Liver (tissue), 9 donors: ENCODE measurements around the gene KRT9. TPM values are rescaled to one million over a fixed set of nuclear protein-coding genes. Genes with fewer than 3 reads are reported as not detected.
"Not testable (repeated sequence)": the region's sequence is repeated elsewhere in the genome, so short reads cannot be mapped to it uniquely, and the experiment has no call there.

Source experiments
- DNase-seq: peaks from one replicate; pipeline ENCODE4 v3.0.0-alpha.2; 2017; ENCODE audit warnings: low spot score
- H3K27ac ChIP-seq, 2 donors: one replicate each; pipeline ENCODE4 v1.7.0; 2013; ENCODE audit warnings: inconsistent platforms in 2 of 2, low read length in 2 of 2, control low read depth in 1 of 2, low read depth in 1 of 2, mild to moderate bottlenecking in 1 of 2
- H3K27me3 ChIP-seq, 4 donors: one replicate each; pipeline versions ENCODE4 v1.6.1 to v1.7.0; 2013; ENCODE audit warnings: low read length in 3 of 4, inconsistent platforms in 1 of 4, mild to moderate bottlenecking in 1 of 4, moderate library complexity in 1 of 4; ENCODE audit not compliant: control insufficient read depth in 4 of 4, insufficient read depth in 4 of 4
- H3K36me3 ChIP-seq, 4 donors: one replicate each; pipeline versions ENCODE4 v1.6.1 to v1.7.0; 2013; ENCODE audit warnings: low read length in 3 of 4, mild to moderate bottlenecking in 3 of 4, low read depth in 1 of 4, moderate library complexity in 1 of 4; ENCODE audit not compliant: control insufficient read depth in 4 of 4, insufficient read depth in 3 of 4
- H3K4me1 ChIP-seq, 4 donors: one replicate each; pipeline versions ENCODE4 v1.6.1 to v1.7.0; 2013; ENCODE audit warnings: low read length in 3 of 4, mild to moderate bottlenecking in 3 of 4, moderate library complexity in 1 of 4; ENCODE audit not compliant: control insufficient read depth in 4 of 4, insufficient read depth in 4 of 4
- H3K4me3 ChIP-seq, 3 donors: one replicate each; pipeline versions ENCODE4 v1.6.1 to v1.7.0; 2013; ENCODE audit warnings: low read length in 3 of 3, control low read depth in 1 of 3, low read depth in 1 of 3, mild to moderate bottlenecking in 1 of 3
- H3K9ac ChIP-seq, 2 donors: one replicate each; pipeline ENCODE4 v1.7.0; 2013; ENCODE audit warnings: low read length in 2 of 2, mild to moderate bottlenecking in 2 of 2, moderate library complexity in 2 of 2, control low read depth in 1 of 2, low read depth in 1 of 2
- H3K9me3 ChIP-seq, 4 donors: one replicate each; pipeline versions ENCODE4 v1.6.1 to v1.7.0; 2013; ENCODE audit warnings: low read length in 3 of 4; ENCODE audit not compliant: control insufficient read depth in 4 of 4
- ATF3 ChIP-seq: IDR thresholded peaks from 2 replicates; pipeline ENCODE4 v1.6.1; 2016; ENCODE audit warnings: antibody characterized with exemption
- CTCF ChIP-seq: fragments of 150-350 bp; IDR thresholded peaks from 2 replicates; pipeline ENCODE4 v1.5.1; 2017; ENCODE audit warnings: improper control_type of control experiment, low read depth, low read length; ENCODE audit not compliant: missing input control
- EGR1 ChIP-seq, 2 donors: IDR thresholded peaks; 2 replicates each; pipeline ENCODE4 v1.6.1; 2016 to 2018; ENCODE audit warnings: antibody characterized with exemption in 2 of 2, low read depth in 2 of 2
- FOXA1 ChIP-seq: IDR thresholded peaks from 2 replicates; pipeline ENCODE4 v1.6.1; 2016; ENCODE audit warnings: antibody characterized with exemption
- FOXA2 ChIP-seq: IDR thresholded peaks from 2 replicates; pipeline ENCODE4 v1.6.1; 2016; ENCODE audit warnings: antibody characterized with exemption
- GABPA ChIP-seq, 2 donors: IDR thresholded peaks in 1 of 2; conservative IDR thresholded peaks in 1 of 2; 2 replicates each; pipeline ENCODE4 v1.6.1; 2016; ENCODE audit warnings: antibody characterized with exemption in 2 of 2, mild to moderate bottlenecking in 1 of 2, moderate library complexity in 1 of 2
- HNF4A ChIP-seq, 2 donors: conservative IDR thresholded peaks; 2 replicates each; pipeline ENCODE4 v1.6.1; 2016; ENCODE audit warnings: antibody characterized with exemption in 2 of 2, mild to moderate bottlenecking in 2 of 2
- HNF4G ChIP-seq: IDR thresholded peaks from 2 replicates; pipeline ENCODE4 v1.6.1; 2016; ENCODE audit warnings: antibody characterized with exemption
- JUND ChIP-seq, 2 donors: IDR thresholded peaks; 2 replicates each; pipeline ENCODE4 v1.6.1; 2016; ENCODE audit warnings: antibody characterized with exemption in 2 of 2
- MAX ChIP-seq: IDR thresholded peaks from 2 replicates; pipeline ENCODE4 v1.6.1; 2016; ENCODE audit warnings: antibody characterized with exemption
- NR2F2 ChIP-seq: IDR thresholded peaks from 2 replicates; pipeline ENCODE4 v1.6.1; 2016; ENCODE audit warnings: antibody characterized with exemption
- RAD21 ChIP-seq, 2 donors: IDR thresholded peaks; 2 replicates each; pipeline ENCODE4 v1.6.1; 2016; ENCODE audit warnings: antibody characterized with exemption in 2 of 2, mild to moderate bottlenecking in 2 of 2
- REST ChIP-seq: IDR thresholded peaks from 2 replicates; pipeline ENCODE4 v1.6.1; 2016; ENCODE audit warnings: antibody characterized with exemption, mild to moderate bottlenecking
- RXRA ChIP-seq, 2 donors: IDR thresholded peaks; 2 replicates each; pipeline ENCODE4 v1.6.1; 2017 to 2018; ENCODE audit warnings: antibody characterized with exemption in 2 of 2, mild to moderate bottlenecking in 1 of 2
- SP1 ChIP-seq: IDR thresholded peaks from 2 replicates; pipeline ENCODE4 v1.6.1; 2018; ENCODE audit warnings: antibody characterized with exemption, mild to moderate bottlenecking
- TAF1 ChIP-seq: conservative IDR thresholded peaks from 2 replicates; pipeline ENCODE4 v1.6.1; 2016; ENCODE audit warnings: antibody characterized with exemption, mild to moderate bottlenecking
- YY1 ChIP-seq: IDR thresholded peaks from 2 replicates; pipeline ENCODE4 v1.6.1; 2016; ENCODE audit warnings: antibody characterized with exemption, mild to moderate bottlenecking
- ZBTB33 ChIP-seq: IDR thresholded peaks from 2 replicates; pipeline ENCODE4 v1.6.1; 2016; ENCODE audit warnings: antibody characterized with exemption
- WGBS: extraction: QIAGEN DNeasy Blood & Tissue Kit; methylation state at CpG from one replicate; pipeline ENCODE4 v1.1.7; 2013; 5-methylcytosine and 5-hydroxymethylcytosine counted together
- polyA plus RNA-seq, 2 donors: library from polyadenylated mRNA; stranded (reverse) in 1 of 2; unstranded in 1 of 2; fragments of 200-250 nt in 1 of 2; fragments of >200 nt in 1 of 2; fragmentation: Nextera tagmentation in 1 of 2; extraction: Ambion mirVana in 1 of 2; gene quantifications; one replicate each; pipeline versions ENCODE4 v1.2.1 to v1.2.3, GENCODE V29; 2013 to 2015
- total RNA-seq, 2 donors: library from RNA; depleted of rRNA; stranded (reverse); fragments of >200 nt; gene quantifications; one replicate each; pipeline ENCODE4 v1.2.3, GENCODE V29; 2014
- donor health status: healthy.
- donor health status: healthy.
- donor health status: healthy.
- donor health status: healthy.
- donor health status: healthy.

Gene KRT9
- total and polyA plus RNA-seq, 4 donors = not detected

GRCh38 chr17:41613277-41614082, 41.6 kb upstream of the KRT9 start:
- H3K9ac ChIP-seq = no peak overlapping the region
- no peak for TF ChIP-seq JUND (IDR thresholded peaks at IDR 0.05)
- TF ChIP-seq HNF4G = no peak
- WGBS = 81% methylated on average over 11 of the region's 11 CpGs
- H3K9me3 ChIP-seq = no peaks in the 10 kb centered on the region
- no peaks in the 10 kb centered on the region for H3K27me3 ChIP-seq
- no peaks in the 10 kb centered on the region for H3K4me1 ChIP-seq
- no peak overlapping the region for H3K4me3 ChIP-seq
- no peaks in the 10 kb centered on the region for H3K36me3 ChIP-seq
- no peak for DNase-seq
- no peak overlapping the region for H3K27ac ChIP-seq

GRCh38 chr17:41612376-41613160, 40.7 kb upstream of the KRT9 start, which contains the start of gene KRT16:
Gene KRT16 (minus strand): TSS chr17:41612767. CDS start chr17:41612688, 79 bp downstream.
- H3K27me3 ChIP-seq, DNase-seq, H3K4me1 ChIP-seq, H3K4me3 ChIP-seq, H3K9ac ChIP-seq, H3K27ac ChIP-seq, H3K36me3 ChIP-seq, H3K9me3 ChIP-seq: not testable (repeated sequence)
- WGBS = 83% methylated on average over 31 of the region's 31 CpGs

- H3K9me3 ChIP-seq = peaks cover 0 to 12% (median 5%) of the 10 kb centered on the region in 4 donors
- H3K4me3 ChIP-seq = no peak overlapping the region
- H3K27ac ChIP-seq = no peak overlapping the region
- no peak for DNase-seq
- TF ChIP-seq REST (no peak), GABPA (IDR thresholded peaks at IDR 0.05 in 1 of 2, conservative IDR thresholded peaks at IDR 0.05 in 1 of 2) (no peak), FOXA2 (no peak), MAX (no peak), NR2F2 (no peak), YY1 (no peak), CTCF (no peak), JUND (IDR thresholded peaks at IDR 0.05) (no peak), EGR1 (IDR thresholded peaks at IDR 0.05; ENCODE audit: low read depth in 2 of 2) (no peak), ZBTB33 (no peak), HNF4G (no peak), RAD21 (IDR thresholded peaks at IDR 0.05) (no peak), ATF3 (no peak), HNF4A (conservative IDR thresholded peaks at IDR 0.05) (no peak), SP1 (no peak), FOXA1 (no peak), TAF1 (no peak), RXRA (IDR thresholded peaks at IDR 0.05) (no peak)
- 85% methylated on average over 25 of the region's 25 CpGs for WGBS
- H3K27me3 ChIP-seq = no peaks in the 10 kb centered on the region
- H3K4me1 ChIP-seq = no peaks in the 10 kb centered on the region
- H3K9ac ChIP-seq = no peak overlapping the region
- no peaks in the 10 kb centered on the region for H3K36me3 ChIP-seq
Measured at GRCh38 chr17:41610965-41611640, 39.2 kb upstream of the KRT9 start.
